ENCODE measurements around the gene WDR45B.

- TF ChIP-seq CTCF (IDR thresholded peaks at IDR 0.05) (no peak), POLR2A (IDR thresholded peaks at IDR 0.05) (no peak), POLR2AphosphoS5 (IDR thresholded peaks at IDR 0.05) (no peak)
Measured at GRCh38 chr17:82685291-82685690, 37.0 kb upstream of the WDR45B start.

Data from prostate gland (tissue), 2 donors.